HCT116 (cell line): ENCODE data around the gene RHOH. TPM values are rescaled to one million over a fixed set of nuclear protein-coding genes. Genes with fewer than 3 reads are reported as not detected.

Experiments
- ATAC-seq: fragments of 200-7000 bp; cut with Tn5 transposase; 2 replicates; pipeline ENCODE4 v1.9.1; 2020; ENCODE audit warnings: mild to moderate bottlenecking, moderate library complexity
- BruUV-seq: library from RNA; stranded (reverse); fragments of 400-500 nt; replicated peaks from 2 replicates; lab custom pipeline; 2021; lab: Mats Ljungman, UMichigan
- CTCF ChIA-PET: fragments of 300-600 bp; sonication (Branson Sonifier 250); formaldehyde crosslinking; loops from one replicate; lab custom pipeline; 2021; ENCODE audit warnings: antibody characterized with exemption; lab: Charles Lee
- POLR2A ChIA-PET: fragments of 300-600, 350-600 bp; sonication (Branson Sonifier 250); formaldehyde crosslinking; loops from one replicate; lab custom pipeline; 2021; ENCODE audit warnings: antibody characterized with exemption; lab: Charles Lee
- RAD21 ChIA-PET, 2 experiments: fragments of 300-600 bp; sonication (Branson Sonifier 250); formaldehyde crosslinking; loops; one replicate each; lab custom pipeline; 2023; ENCODE audit warnings: low total read pairs in 2 of 2; ENCODE audit not compliant: uncharacterized antibody in 2 of 2, unreplicated experiment in 2 of 2, low non-redundant PET in 1 of 2; lab: Charles Lee
- DNase-seq: peaks from one replicate; pipeline ENCODE4 v3.0.0-alpha.2; 2010; ENCODE audit warnings: low read depth, low spot score
- H2AFZ ChIP-seq: fragments of 200-600 bp; shearing (Covaris generic), sonication (generic); 2 replicates; pipeline ENCODE4 v1.6.1; 2017; ENCODE audit warnings: low read depth, mixed run types, mixed read lengths, antibody characterized with exemption, low read length; ENCODE audit not compliant: poor library complexity, severe bottlenecking
- H3K27ac ChIP-seq: 2 replicates; pipeline ENCODE4 v1.5.1; 2012; ENCODE audit warnings: low read depth, low read length
- H3K27me3 ChIP-seq: fragments of 200-600 bp; sonication (generic); 2 replicates; pipeline ENCODE4 v1.6.1; 2016; ENCODE audit warnings: mixed run types, low read length, mixed read lengths; ENCODE audit not compliant: insufficient read depth
- H3K36me3 ChIP-seq, 2 experiments: fragments of 200-500 bp in 1 of 2; fragments of 200-600 bp in 1 of 2; sonication (Bioruptor generic) in 1 of 2; sonication (generic) in 1 of 2; 2 replicates each; pipeline versions ENCODE4 v1.5.1 to v1.6.1; 2014 to 2016; ENCODE audit warnings: low read length in 2 of 2, inconsistent platforms in 1 of 2, mixed read lengths in 1 of 2, mixed run types in 1 of 2; ENCODE audit not compliant: insufficient read depth in 2 of 2, control insufficient read depth in 1 of 2
- H3K4me1 ChIP-seq, 2 experiments: fragments of 200-600 bp in 1 of 2; sonication (generic) in 1 of 2; 2 replicates each; pipeline versions ENCODE4 v1.5.1 to v1.6.1; 2012 to 2017; ENCODE audit warnings: low read length in 2 of 2, inconsistent platforms in 1 of 2, mild to moderate bottlenecking in 1 of 2, mixed read lengths in 1 of 2, mixed run types in 1 of 2, moderate library complexity in 1 of 2; ENCODE audit not compliant: insufficient read depth in 2 of 2, control insufficient read depth in 1 of 2
- H3K4me2 ChIP-seq: fragments of 200-600 bp; sonication (generic); 2 replicates; pipeline ENCODE4 v1.6.1; 2017; ENCODE audit warnings: mixed run types, low read length, mixed read lengths
- H3K4me3 ChIP-seq, 2 experiments: fragments of 200-600 bp in 1 of 2; sonication (generic) in 1 of 2; replicated peaks in 1 of 2; 2 replicates each; pipeline ENCODE4 v1.5.1; 2011 to 2016; ENCODE audit warnings: low read length in 2 of 2, control low read depth in 1 of 2, low read depth in 1 of 2, mild to moderate bottlenecking in 1 of 2, mixed read lengths in 1 of 2, mixed run types in 1 of 2
- H3K79me2 ChIP-seq: fragments of 200-600 bp; sonication (generic); 2 replicates; pipeline ENCODE4 v1.6.1; 2017; ENCODE audit warnings: mild to moderate bottlenecking, mixed run types, low read length, moderate library complexity, mixed read lengths; ENCODE audit not compliant: insufficient read depth
- H3K9ac ChIP-seq: fragments of 200-600 bp; sonication (generic); 2 replicates; pipeline ENCODE4 v1.6.1; 2016; ENCODE audit warnings: low read length, mixed read lengths
- H3K9me2 ChIP-seq: fragments of 200-600 bp; sonication (generic), shearing (Covaris generic); 2 replicates; pipeline ENCODE4 v1.6.1; 2017; ENCODE audit warnings: mixed run types, mild to moderate bottlenecking, moderate library complexity; ENCODE audit not compliant: insufficient read depth
- H3K9me3 ChIP-seq, 2 experiments: fragments of 200-500 bp in 1 of 2; fragments of 200-600 bp in 1 of 2; sonication (Bioruptor generic) in 1 of 2; sonication (generic) in 1 of 2; 2 replicates each; pipeline ENCODE4 v1.6.1; 2014 to 2017; ENCODE audit warnings: low read length in 2 of 2, mixed read lengths in 2 of 2, inconsistent platforms in 1 of 2, low read depth in 1 of 2, mild to moderate bottlenecking in 1 of 2, mixed run types in 1 of 2, moderate library complexity in 1 of 2; ENCODE audit not compliant: control insufficient read depth in 1 of 2, insufficient read depth in 1 of 2
- H4K20me1 ChIP-seq: fragments of 200-600 bp; sonication (generic), shearing (Covaris generic); 2 replicates; pipeline ENCODE4 v1.6.1; 2017; ENCODE audit warnings: mixed run types, mild to moderate bottlenecking, moderate library complexity; ENCODE audit not compliant: insufficient read depth
- CEBPB ChIP-seq: IDR thresholded peaks from 2 replicates; pipeline ENCODE4 v1.6.1; 2012; ENCODE audit warnings: low read depth
- CTCF ChIP-seq, 3 experiments: fragments of 200-600 bp in 1 of 3; sonication (generic) in 1 of 3; IDR thresholded peaks in 2 of 3; conservative IDR thresholded peaks in 1 of 3; 2 replicates each; pipeline ENCODE4 v1.5.1; 2012 to 2017; ENCODE audit warnings: low read depth in 2 of 3, low read length in 2 of 3, antibody characterized with exemption in 1 of 3, borderline replicate concordance in 1 of 3, control low read depth in 1 of 3, mild to moderate bottlenecking in 1 of 3, mixed read lengths in 1 of 3, mixed run types in 1 of 3, moderate library complexity in 1 of 3; ENCODE audit not compliant: insufficient read depth in 1 of 3
- EGR1 ChIP-seq: IDR thresholded peaks from 2 replicates; pipeline ENCODE4 v1.6.1; 2012; ENCODE audit warnings: low read depth
- ELF1 ChIP-seq: IDR thresholded peaks from 2 replicates; pipeline ENCODE4 v1.6.1; 2012; ENCODE audit warnings: low read depth, borderline replicate concordance
- EZH2 ChIP-seq: fragments of 200-600 bp; sonication (generic); IDR thresholded peaks from 2 replicates; pipeline ENCODE4 v1.6.1; 2017; ENCODE audit warnings: antibody characterized with exemption, mixed run types
- EZH2phosphoT487 ChIP-seq: fragments of 200-600 bp; IDR thresholded peaks from 2 replicates; pipeline ENCODE4 v1.6.1; 2018; ENCODE audit warnings: antibody characterized with exemption, borderline replicate concordance
- JUND ChIP-seq: IDR thresholded peaks from 2 replicates; pipeline ENCODE4 v1.6.1; 2012
- POLR2A ChIP-seq: IDR thresholded peaks from 2 replicates; pipeline ENCODE4 v1.7.0; 2011; ENCODE audit warnings: borderline replicate concordance; ENCODE audit not compliant: insufficient read depth, insufficient read length; ENCODE audit errors: extremely low read depth
- RAD21 ChIP-seq: IDR thresholded peaks from 2 replicates; pipeline ENCODE4 v1.6.1; 2012; ENCODE audit warnings: low read depth, mild to moderate bottlenecking
- SIN3A ChIP-seq: IDR thresholded peaks from 2 replicates; pipeline ENCODE4 v1.6.1; 2012; ENCODE audit warnings: low read depth
- SP1 ChIP-seq: IDR thresholded peaks from 2 replicates; pipeline ENCODE4 v1.6.1; 2012; ENCODE audit warnings: low read depth
- TCF7L2 ChIP-seq: IDR thresholded peaks from 2 replicates; pipeline ENCODE4 v1.7.0; 2011; ENCODE audit warnings: borderline replicate concordance, inconsistent platforms; ENCODE audit not compliant: insufficient read depth, insufficient read length; ENCODE audit errors: extremely low read depth
- YY1 ChIP-seq: IDR thresholded peaks from 2 replicates; pipeline ENCODE4 v1.6.1; 2011; ENCODE audit warnings: low read length, low read depth, moderate library complexity, mild to moderate bottlenecking; ENCODE audit not compliant: insufficient replicate concordance; ENCODE audit errors: extremely low read depth
- ZFX ChIP-seq: fragments of 450-650 bp; IDR thresholded peaks from 2 replicates; pipeline ENCODE4 v1.6.1; 2017
- intact Hi-C: fragments of 100-400 bp; cut with micrococcal nuclease; formaldehyde crosslinking; loops from 2 replicates; pipeline ENCODE4 v1.10.0; 2022
- total RNA-seq: library from RNA; stranded (reverse); gene quantifications from one replicate; pipeline ENCODE4 v1.2.1, GENCODE V29; 2021; ENCODE audit not compliant: unreplicated experiment
- TF ChIP-seq, protein P1 (sequence below): IDR thresholded peaks from 2 replicates; pipeline ENCODE4 v1.6.1; 2012

RHOH gene
- total RNA-seq, 1 experiment from 2014 or later = 0.74 TPM

GRCh38 chr4:40193578-40193977 is 3.3 kb upstream of the RHOH start:
- Histone ChIP-seq H3K79me2 (no peaks in the 10 kb centered on the region), H3K27ac (no peak overlapping the region), H3K9ac (no peak overlapping the region), H2AFZ (no peak overlapping the region), H3K4me1 (no peaks in the 10 kb centered on the region), H3K36me3 (no peaks in the 10 kb centered on the region), H3K4me2 (no peak overlapping the region), H4K20me1 (no peaks in the 10 kb centered on the region), H3K4me3 (no peak overlapping the region), H3K9me3 (no peaks in the 10 kb centered on the region), H3K27me3 (no peaks in the 10 kb centered on the region), H3K9me2 (no peaks in the 10 kb centered on the region)
- BruUV-seq = no TSS peak
- DNase-seq (no peak), ATAC-seq (no peak)
- ChIA-PET RAD21 (no interaction called here), POLR2A (no interaction called here), CTCF (no interaction called here)
- TF ChIP-seq ELF1 = no peak
- no peak for TF ChIP-seq YY1
- no peak for TF ChIP-seq EGR1
- no peak for TF ChIP-seq SIN3A
- TF ChIP-seq CTCF (IDR thresholded peaks at IDR 0.05 in 2 of 3, conservative IDR thresholded peaks at IDR 0.05 in 1 of 3; ENCODE audit: borderline replicate concordance in 1 of 3, insufficient read depth in 1 of 3, low read depth in 2 of 3, low read length in 2 of 3) = no peak
- no peak for TF ChIP-seq TCF7L2
- no peak for TF ChIP-seq ZFX
- no peak for TF ChIP-seq CEBPB
- TF ChIP-seq EZH2 = no peak
- no peak for TF ChIP-seq JUND
- no peak for TF ChIP-seq EZH2phosphoT487
- no peak for TF ChIP-seq SP1
- no peak for TF ChIP-seq RAD21
- no peak for TF ChIP-seq POLR2A
- TF ChIP-seq, protein P1, sequence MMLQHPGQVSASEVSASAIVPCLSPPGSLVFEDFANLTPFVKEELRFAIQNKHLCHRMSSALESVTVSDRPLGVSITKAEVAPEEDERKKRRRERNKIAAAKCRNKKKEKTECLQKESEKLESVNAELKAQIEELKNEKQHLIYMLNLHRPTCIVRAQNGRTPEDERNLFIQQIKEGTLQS = no peak
- intact Hi-C loops = no loop called here
